Mesendoderm (in vitro differentiated cells): ENCODE measurements around the gene PCDH1.

Experiments used
- DNase-seq: peaks from one replicate; pipeline ENCODE4 v3.0.0; 2013
- H2AK5ac ChIP-seq: 2 replicates; pipeline ENCODE4 v1.6.1; 2013; ENCODE audit warnings: low read length, inconsistent platforms
- H2BK120ac ChIP-seq: 2 replicates; pipeline ENCODE4 v1.6.1; 2013; ENCODE audit warnings: low read depth, mild to moderate bottlenecking, low read length, moderate library complexity, mixed read lengths
- H2BK15ac ChIP-seq: replicated peaks from 2 replicates; pipeline ENCODE4 v1.6.1; 2013; ENCODE audit warnings: low read depth, mild to moderate bottlenecking, moderate library complexity
- H2BK5ac ChIP-seq: 2 replicates; pipeline ENCODE4 v1.6.1; 2013; ENCODE audit warnings: low read length, inconsistent platforms
- H3K18ac ChIP-seq: 2 replicates; pipeline ENCODE4 v1.6.1; 2013; ENCODE audit warnings: mild to moderate bottlenecking, low read length, mixed read lengths
- H3K23ac ChIP-seq: one replicate; pipeline ENCODE4 v1.6.1; 2013; ENCODE audit warnings: low read length
- H3K27ac ChIP-seq: 2 replicates; pipeline ENCODE4 v1.5.1; 2013; ENCODE audit warnings: low read depth, mild to moderate bottlenecking, inconsistent platforms, low read length, moderate library complexity
- H3K27me3 ChIP-seq: 2 replicates; pipeline ENCODE4 v1.6.1; 2013; ENCODE audit warnings: low read length, control low read depth, mild to moderate bottlenecking, inconsistent platforms; ENCODE audit not compliant: insufficient read depth, poor library complexity
- H3K36me3 ChIP-seq: 2 replicates; pipeline ENCODE4 v1.6.1; 2013; ENCODE audit warnings: low read length, inconsistent platforms; ENCODE audit not compliant: control insufficient read depth, insufficient read depth
- H3K4ac ChIP-seq: one replicate; pipeline ENCODE4 v1.6.1; 2013; ENCODE audit warnings: low read depth, mild to moderate bottlenecking, low read length, moderate library complexity
- H3K4me1 ChIP-seq: 2 replicates; pipeline ENCODE4 v1.6.1; 2013; ENCODE audit warnings: low read depth, low read length, inconsistent platforms; ENCODE audit not compliant: control insufficient read depth
- H3K4me2 ChIP-seq: 2 replicates; pipeline ENCODE4 v1.6.1; 2013; ENCODE audit warnings: low read length
- H3K4me3 ChIP-seq: 2 replicates; pipeline ENCODE4 v1.5.1; 2013; ENCODE audit warnings: mild to moderate bottlenecking, low read length
- H3K56ac ChIP-seq: one replicate; pipeline ENCODE4 v1.6.1; 2013; ENCODE audit warnings: low read length
- H3K79me1 ChIP-seq: 2 replicates; pipeline ENCODE4 v1.6.1; 2013; ENCODE audit warnings: low read length, inconsistent platforms
- H3K79me2 ChIP-seq: 2 replicates; pipeline ENCODE4 v1.6.1; 2013; ENCODE audit warnings: mild to moderate bottlenecking, low read length; ENCODE audit not compliant: control insufficient read depth, insufficient read depth
- H3K9ac ChIP-seq: 2 replicates; pipeline ENCODE4 v1.6.1; 2013; ENCODE audit warnings: low read length, inconsistent platforms
- H4K5ac ChIP-seq: one replicate; pipeline ENCODE4 v1.6.1; 2013; ENCODE audit warnings: low read length
- H4K8ac ChIP-seq: one replicate; pipeline ENCODE4 v1.6.1; 2013; ENCODE audit warnings: low read depth, mild to moderate bottlenecking, control low read depth, low read length, moderate library complexity
- WGBS: extraction: QIAGEN DNeasy Blood & Tissue Kit; methylation state at CpG from one replicate; pipeline ENCODE4 v1.1.7; 2013; ENCODE audit warnings: low lambda C conversion rate, missing lambda C conversion rate; ENCODE audit not compliant: insufficient coverage; ENCODE audit errors: extremely low coverage; 5-methylcytosine and 5-hydroxymethylcytosine counted together

The PCDH1 gene

GRCh38 chr5:141906517-141906916 lies 28.3 kb upstream of the PCDH1 start:
- Histone ChIP-seq H2BK120ac (no peak overlapping the region), H3K18ac (no peak overlapping the region), H3K36me3 (no peaks in the 10 kb centered on the region), H2BK15ac (no peak overlapping the region), H3K56ac (no peak overlapping the region), H3K4me2 (no peak overlapping the region), H4K5ac (no peak overlapping the region), H3K9ac (no peak overlapping the region), H3K27me3 (no peaks in the 10 kb centered on the region), H3K79me1 (no peaks in the 10 kb centered on the region), H3K4ac (no peak overlapping the region), H3K27ac (no peak overlapping the region), H3K79me2 (no peaks in the 10 kb centered on the region), H3K4me1 (no peaks in the 10 kb centered on the region), H4K8ac (no peak overlapping the region), H3K23ac (no peak overlapping the region), H3K4me3 (no peak overlapping the region), H2BK5ac (no peak overlapping the region), H2AK5ac (no peak overlapping the region)
- no peak for DNase-seq
- WGBS: no CpG with 5 or more reads among the region's 1 CpG

- DNase-seq: no peak
- Histone ChIP-seq H2BK15ac (no peak overlapping the region), H3K4me1 (no peaks in the 10 kb centered on the region), H2BK5ac (no peak overlapping the region), H3K18ac (no peak overlapping the region), H3K36me3 (no peaks in the 10 kb centered on the region), H2AK5ac (no peak overlapping the region), H3K27me3 (no peaks in the 10 kb centered on the region), H2BK120ac (no peak overlapping the region), H3K23ac (no peak overlapping the region), H4K8ac (no peak overlapping the region), H3K4me2 (no peak overlapping the region), H3K56ac (no peak overlapping the region), H3K27ac (no peak overlapping the region), H3K9ac (no peak overlapping the region), H3K79me1 (no peaks in the 10 kb centered on the region), H3K4ac (no peak overlapping the region), H4K5ac (no peak overlapping the region), H3K4me3 (no peak overlapping the region), H3K79me2 (no peaks in the 10 kb centered on the region)
- WGBS: no CpG with 5 or more reads among the region's 5 CpGs
Observed at GRCh38 chr5:141904551-141904950, 26.3 kb upstream of the PCDH1 start.

GRCh38 chr5:141903261-141903660 lies 25.1 kb upstream of the PCDH1 start:
- Histone ChIP-seq H3K4me1 (no peaks in the 10 kb centered on the region), H3K4me3 (no peak overlapping the region), H3K36me3 (no peaks in the 10 kb centered on the region), H3K23ac (no peak overlapping the region), H2BK5ac (no peak overlapping the region), H2BK15ac (no peak overlapping the region), H3K79me1 (no peaks in the 10 kb centered on the region), H2AK5ac (no peak overlapping the region), H3K4ac (no peak overlapping the region), H3K27me3 (no peaks in the 10 kb centered on the region), H3K79me2 (no peaks in the 10 kb centered on the region), H2BK120ac (no peak overlapping the region), H3K27ac (no peak overlapping the region), H3K9ac (no peak overlapping the region), H4K5ac (no peak overlapping the region), H3K56ac (no peak overlapping the region), H3K18ac (no peak overlapping the region), H3K4me2 (no peak overlapping the region), H4K8ac (no peak overlapping the region)
- no CpG with 5 or more reads among the region's 4 CpGs for WGBS
- no peak for DNase-seq

- no peak overlapping the region for H2BK5ac ChIP-seq
- no peak overlapping the region for H3K18ac ChIP-seq
- no peaks in the 10 kb centered on the region for H3K36me3 ChIP-seq
- no peak overlapping the region for H4K5ac ChIP-seq
- no peak overlapping the region for H2AK5ac ChIP-seq
- no peak overlapping the region for H4K8ac ChIP-seq
- no peak overlapping the region for H2BK15ac ChIP-seq
- no peaks in the 10 kb centered on the region for H3K79me1 ChIP-seq
- H3K23ac ChIP-seq: no peak overlapping the region
- no peak overlapping the region for H3K27ac ChIP-seq
- no peaks in the 10 kb centered on the region for H3K79me2 ChIP-seq
- no peaks in the 10 kb centered on the region for H3K27me3 ChIP-seq
- no peak overlapping the region for H2BK120ac ChIP-seq
- no peaks in the 10 kb centered on the region for H3K4me1 ChIP-seq
- H3K4me2 ChIP-seq: no peak overlapping the region
- no peak overlapping the region for H3K9ac ChIP-seq
- DNase-seq: no peak
- no peak overlapping the region for H3K4ac ChIP-seq
- H3K4me3 ChIP-seq: no peak overlapping the region
- H3K56ac ChIP-seq: no peak overlapping the region
- no CpG with 5 or more reads among the region's 5 CpGs for WGBS
Observed at GRCh38 chr5:141902015-141902814, 24.0 kb upstream of the PCDH1 start.

- Histone ChIP-seq H3K4me1 (no peaks in the 10 kb centered on the region), H4K5ac (no peak overlapping the region), H2AK5ac (no peak overlapping the region), H3K18ac (no peak overlapping the region), H3K9ac (no peak overlapping the region), H3K4me2 (no peak overlapping the region), H2BK5ac (no peak overlapping the region), H4K8ac (no peak overlapping the region), H3K4ac (no peak overlapping the region), H3K23ac (no peak overlapping the region), H3K56ac (no peak overlapping the region), H2BK15ac (no peak overlapping the region), H3K79me2 (no peaks in the 10 kb centered on the region), H3K27me3 (no peaks in the 10 kb centered on the region), H3K79me1 (no peaks in the 10 kb centered on the region), H3K4me3 (no peak overlapping the region), H2BK120ac (no peak overlapping the region), H3K27ac (no peak overlapping the region), H3K36me3 (no peaks in the 10 kb centered on the region)
- DNase-seq: no peak
- no CpG with 5 or more reads among the region's 2 CpGs for WGBS
Observed at GRCh38 chr5:141898448-141899049, 20.3 kb upstream of the PCDH1 start.
